SK-N-SH treated with all-trans-retinoic acid at 6 μM for 48 hours (cell line): ENCODE measurements around the gene MMP15.

Source experiments
- ATAC-seq: fragments of 200-7000 bp; cut with Tn5 transposase; 3 replicates; pipeline ENCODE4 v1.9.1; 2020; ENCODE audit warnings: mild to moderate bottlenecking, moderate library complexity
- ARNTL ChIP-seq: fragments of 450-650 bp; formaldehyde crosslinking; IDR thresholded peaks from 2 replicates; pipeline ENCODE4 v1.5.0; 2020; ENCODE audit warnings: low read depth, mild to moderate bottlenecking, moderate library complexity, borderline replicate concordance
- CSDC2 ChIP-seq: fragments of 250-450 bp; sonication (Bioruptor Pico); IDR thresholded peaks from 2 replicates; pipeline ENCODE4 v1.5.0; 2020; ENCODE audit warnings: mild to moderate bottlenecking, moderate library complexity
- ESRRG ChIP-seq: fragments of 250-450 bp; sonication (Bioruptor Pico); IDR thresholded peaks from 2 replicates; pipeline ENCODE4 v1.6.1; 2021; ENCODE audit warnings: mild to moderate bottlenecking
- GLIS3 ChIP-seq: fragments of 250-450 bp; sonication (Bioruptor Pico); IDR thresholded peaks from 2 replicates; pipeline ENCODE4 v1.5.0; 2020; ENCODE audit warnings: mild to moderate bottlenecking, moderate library complexity
- ISL1 ChIP-seq: fragments of 250-450 bp; sonication (Bioruptor Pico); IDR thresholded peaks from 2 replicates; pipeline ENCODE4 v2.1.2; 2022; ENCODE audit warnings: mild to moderate bottlenecking, moderate library complexity
- PATZ1 ChIP-seq: fragments of 250-450 bp; sonication (Bioruptor Pico); IDR thresholded peaks from 2 replicates; pipeline ENCODE4 v1.8.0; 2020; ENCODE audit warnings: mild to moderate bottlenecking, moderate library complexity, borderline replicate concordance
- POU6F1 ChIP-seq: fragments of 250-450 bp; sonication (Bioruptor Pico); IDR thresholded peaks from 2 replicates; pipeline ENCODE4 v1.8.0; 2021; ENCODE audit warnings: low read depth, mild to moderate bottlenecking, moderate library complexity, borderline replicate concordance
- PPARA ChIP-seq: fragments of 250-450 bp; sonication (Bioruptor Pico); IDR thresholded peaks from 2 replicates; pipeline ENCODE4 v1.5.0; 2020; ENCODE audit warnings: mild to moderate bottlenecking, borderline replicate concordance
- RARB ChIP-seq: fragments of 250-450 bp; sonication (Bioruptor Pico); IDR thresholded peaks from 2 replicates; pipeline ENCODE4 v1.8.0; 2021; ENCODE audit warnings: mild to moderate bottlenecking, moderate library complexity
- SNAI2 ChIP-seq: fragments of 250-450 bp; sonication (Bioruptor Pico); IDR thresholded peaks from 2 replicates; pipeline ENCODE4 v1.5.0; 2020; ENCODE audit warnings: mild to moderate bottlenecking, moderate library complexity
- TCF4 ChIP-seq: fragments of 250-450 bp; sonication (Bioruptor Pico); IDR thresholded peaks from 2 replicates; pipeline ENCODE4 v1.8.0; 2021; ENCODE audit warnings: mild to moderate bottlenecking, moderate library complexity, borderline replicate concordance
- TOX ChIP-seq: fragments of 250-450 bp; sonication (Bioruptor Pico); IDR thresholded peaks from 2 replicates; pipeline ENCODE4 v1.8.0; 2021; ENCODE audit warnings: mild to moderate bottlenecking, moderate library complexity, borderline replicate concordance
- TSHZ2 ChIP-seq: fragments of 250-450 bp; sonication (Bioruptor Pico); IDR thresholded peaks from 2 replicates; pipeline ENCODE4 v1.5.0; 2020; ENCODE audit warnings: mild to moderate bottlenecking, moderate library complexity
- ZC3H10 ChIP-seq: fragments of 250-450 bp; sonication (Bioruptor Pico); IDR thresholded peaks from 2 replicates; pipeline ENCODE4 v1.5.1; 2021; ENCODE audit warnings: mild to moderate bottlenecking, moderate library complexity
- ZFP3 ChIP-seq: fragments of 250-450 bp; sonication (Bioruptor Pico); IDR thresholded peaks from 2 replicates; pipeline ENCODE4 v1.5.0; 2020; ENCODE audit warnings: mild to moderate bottlenecking, moderate library complexity
- ZNF565 ChIP-seq: fragments of 450-650 bp; formaldehyde crosslinking; conservative IDR thresholded peaks from 2 replicates; pipeline ENCODE4 v1.5.0; 2020; ENCODE audit warnings: low read depth, mild to moderate bottlenecking, moderate library complexity
- ZNF70 ChIP-seq: fragments of 450-650 bp; formaldehyde crosslinking; IDR thresholded peaks from 2 replicates; pipeline ENCODE4 v1.5.0; 2020; ENCODE audit warnings: mild to moderate bottlenecking, moderate library complexity
- ZNF8 ChIP-seq: fragments of 450-650 bp; formaldehyde crosslinking; IDR thresholded peaks from 2 replicates; pipeline ENCODE4 v1.5.0; 2020; ENCODE audit warnings: mild to moderate bottlenecking, moderate library complexity
- TF ChIP-seq, protein P1 (sequence below): fragments of 250-450 bp; sonication (Bioruptor Pico); IDR thresholded peaks from 2 replicates; pipeline ENCODE4 v1.5.1; 2021; ENCODE audit warnings: mild to moderate bottlenecking, moderate library complexity

The MMP15 gene

DNA sequence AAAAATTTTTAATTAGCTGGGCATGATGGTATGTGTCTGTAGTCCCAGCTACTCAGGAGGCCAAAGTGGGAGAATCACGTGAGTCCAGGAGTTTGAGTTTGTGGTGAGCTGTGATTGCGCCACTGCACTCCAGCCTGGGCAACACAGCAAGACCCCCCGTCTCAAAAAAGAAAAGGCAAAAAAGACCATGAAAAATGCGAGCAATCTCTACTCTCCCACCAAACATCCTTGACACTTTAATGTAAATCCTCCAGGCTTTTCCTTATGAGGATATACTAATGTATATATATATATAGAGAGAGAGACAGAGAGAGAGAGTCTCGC lies 28.1 kb downstream of the MMP15 start:
- ATAC-seq = no peak
- TF ChIP-seq ARNTL (CRISPR knock-in tag) = no peak
- no peak for TF ChIP-seq ESRRG

DNA sequence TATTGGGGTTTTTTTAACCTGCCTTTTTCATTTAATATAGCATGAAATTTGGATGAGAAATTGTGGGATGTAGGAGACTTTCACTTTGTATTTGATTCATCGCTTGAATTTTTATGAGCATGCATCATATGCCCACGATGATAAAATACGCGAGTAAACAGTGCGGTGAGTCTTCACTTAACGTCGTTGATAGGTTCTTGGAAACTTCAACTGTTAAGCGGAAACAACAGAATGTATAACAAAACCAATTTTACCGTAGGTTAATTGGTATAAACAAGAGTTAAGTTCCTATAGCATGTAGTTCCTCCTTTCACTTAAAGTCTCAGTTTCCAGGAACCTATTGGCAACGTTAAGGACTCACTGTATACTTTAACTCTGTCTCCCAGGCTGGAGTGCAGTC lies 28.7 kb downstream of the MMP15 start:
- TF ChIP-seq CSDC2 (CRISPR knock-in tag) (no peak), ZFP3 (no peak), RARB (CRISPR knock-in tag) (no peak), PATZ1 (no peak), ZNF70 (no peak), ZNF8 (CRISPR knock-in tag) (no peak)
- TF ChIP-seq, all 23 proteins: peak for 0
- no peak for ATAC-seq

GRCh38 chr16:58056580-58056979 lies 31.0 kb downstream of the MMP15 start:
- ATAC-seq = no peak
- TF ChIP-seq ZNF8 (CRISPR knock-in tag) (no peak), TSHZ2 (CRISPR knock-in tag) (no peak), ZFP3 (no peak), ARNTL (CRISPR knock-in tag) (no peak), SNAI2 (CRISPR knock-in tag) (no peak), GLIS3 (CRISPR knock-in tag) (no peak), TOX (CRISPR knock-in tag) (no peak), ISL1 (no peak)
- TF ChIP-seq, protein P1, sequence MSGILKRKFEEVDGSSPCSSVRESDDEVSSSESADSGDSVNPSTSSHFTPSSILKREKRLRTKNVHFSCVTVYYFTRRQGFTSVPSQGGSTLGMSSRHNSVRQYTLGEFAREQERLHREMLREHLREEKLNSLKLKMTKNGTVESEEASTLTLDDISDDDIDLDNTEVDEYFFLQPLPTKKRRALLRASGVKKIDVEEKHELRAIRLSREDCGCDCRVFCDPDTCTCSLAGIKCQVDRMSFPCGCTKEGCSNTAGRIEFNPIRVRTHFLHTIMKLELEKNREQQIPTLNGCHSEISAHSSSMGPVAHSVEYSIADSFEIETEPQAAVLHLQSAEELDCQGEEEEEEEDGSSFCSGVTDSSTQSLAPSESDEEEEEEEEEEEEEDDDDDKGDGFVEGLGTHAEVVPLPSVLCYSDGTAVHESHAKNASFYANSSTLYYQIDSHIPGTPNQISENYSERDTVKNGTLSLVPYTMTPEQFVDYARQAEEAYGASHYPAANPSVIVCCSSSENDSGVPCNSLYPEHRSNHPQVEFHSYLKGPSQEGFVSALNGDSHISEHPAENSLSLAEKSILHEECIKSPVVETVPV = no peak
- TF ChIP-seq, all 23 proteins: peak for 0

- TF ChIP-seq, protein P1 = no peak
- TF ChIP-seq CSDC2 (CRISPR knock-in tag) (no peak), TCF4 (CRISPR knock-in tag) (no peak), PPARA (CRISPR knock-in tag) (no peak)
- no peak for ATAC-seq
These were observed 31.6 kb downstream of the MMP15 start for GRCh38 chr16:58057121-58057520.

- no peak for ATAC-seq
- TF ChIP-seq ZC3H10 (CRISPR knock-in tag) (no peak), TOX (CRISPR knock-in tag) (no peak), POU6F1 (no peak), ZNF70 (no peak), ZNF565 (no peak), ZNF8 (CRISPR knock-in tag) (no peak)
These were observed 32.2 kb downstream of the MMP15 start for GRCh38 chr16:58057784-58058183.
